Measurements from ENCODE around the gene SLC6A4.

SLC6A4 gene

GRCh38 chr17:30235386-30236296, at the start of gene SLC6A4:
Gene SLC6A4 (minus strand): TSS chr17:30235697. CDS start chr17:30221958, 13,739 bp downstream.
- DNase-seq, result no peak

- no peak for DNase-seq
Measured at GRCh38 chr17:30279156-30279555, 43.7 kb upstream of the SLC6A4 start.

GRCh38 chr17:30278032-30278431, 42.5 kb upstream of the SLC6A4 start:
- DNase-seq, result no peak

- no peak for DNase-seq
Measured at GRCh38 chr17:30275911-30276310, 40.4 kb upstream of the SLC6A4 start.

GRCh38 chr17:30274887-30275286, 39.4 kb upstream of the SLC6A4 start:
- DNase-seq, result no peak

- no peak for DNase-seq
Measured at GRCh38 chr17:30273373-30273772, 37.9 kb upstream of the SLC6A4 start.

GRCh38 chr17:30271102-30271501, 35.6 kb upstream of the SLC6A4 start:
- DNase-seq, result no peak

GRCh38 chr17:30267625-30268024, 32.1 kb upstream of the SLC6A4 start:
- DNase-seq, result no peak

- DNase-seq, result no peak
Measured at GRCh38 chr17:30263552-30264333, 28.2 kb upstream of the SLC6A4 start.

GRCh38 chr17:30256756-30257506, 21.4 kb upstream of the SLC6A4 start:
- no peak for DNase-seq

GRCh38 chr17:30254150-30254549, 18.7 kb upstream of the SLC6A4 start:
- DNase-seq, result no peak

GRCh38 chr17:30253312-30253711, 17.8 kb upstream of the SLC6A4 start:
- DNase-seq, result no peak

GRCh38 chr17:30251931-30252330, 16.4 kb upstream of the SLC6A4 start:
- DNase-seq, result no peak

GRCh38 chr17:30249460-30249859, 14.0 kb upstream of the SLC6A4 start:
- DNase-seq, result no peak

GRCh38 chr17:30248786-30249185, 13.3 kb upstream of the SLC6A4 start:
- no peak for DNase-seq

- DNase-seq, result no peak
Measured at GRCh38 chr17:30246460-30246859, 11.0 kb upstream of the SLC6A4 start.

- no peak for DNase-seq
Measured at GRCh38 chr17:30244853-30245385, 9.4 kb upstream of the SLC6A4 start.

- DNase-seq, result no peak
Measured at GRCh38 chr17:30243568-30243967, 8.1 kb upstream of the SLC6A4 start.

GRCh38 chr17:30243002-30243401, 7.5 kb upstream of the SLC6A4 start:
- no peak for DNase-seq

- no peak for DNase-seq
Measured at GRCh38 chr17:30241051-30241450, 5.6 kb upstream of the SLC6A4 start.

- DNase-seq, result no peak
Measured at GRCh38 chr17:30240177-30240576, 4.7 kb upstream of the SLC6A4 start.

GRCh38 chr17:30239089-30239462, 3.6 kb upstream of the SLC6A4 start:
- DNase-seq, result no peak
